ENCODE data around the gene LPP.

LPP gene

GRCh38 chr3:188253123-188253793, 99.3 kb downstream of the LPP start:
- DNase-seq (ENCODE audit: low read depth in 2 of 2), result no peak

DNA sequence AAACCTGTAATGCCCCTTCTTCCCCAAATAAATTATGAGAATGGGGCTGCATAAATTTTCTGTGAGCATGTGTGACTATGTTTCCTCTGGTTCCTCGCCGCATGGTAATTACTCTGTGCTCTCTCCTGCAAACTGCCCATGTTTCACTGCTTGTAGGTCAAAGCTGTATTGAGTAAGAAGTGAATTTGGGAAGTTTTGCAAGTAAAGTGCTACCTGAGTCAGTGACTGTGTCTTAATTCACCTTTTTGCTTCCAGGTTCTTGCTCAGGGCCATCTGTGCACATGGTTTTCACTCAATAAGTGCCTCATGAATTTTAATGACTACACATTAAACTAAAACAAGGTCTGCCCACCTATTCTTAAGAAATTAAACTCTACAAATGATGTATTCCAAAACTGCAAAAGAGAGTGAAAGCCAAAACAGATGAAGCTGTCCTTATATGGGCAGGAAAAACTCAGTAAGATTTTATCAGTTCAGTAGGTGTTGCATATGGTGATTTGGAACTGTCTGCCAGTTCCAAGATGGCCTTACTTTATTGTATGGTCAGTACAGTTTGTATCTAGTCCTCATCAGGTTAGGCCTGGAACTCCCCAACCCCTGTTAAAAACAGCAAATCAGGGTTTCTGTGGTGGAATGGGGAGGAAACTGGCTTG, 100.0 kb downstream of the LPP start:
- DNase-seq (ENCODE audit: low read depth in 2 of 2), result no peak

GRCh38 chr3:188254520-188255070, 100.6 kb downstream of the LPP start:
- no peak for DNase-seq (ENCODE audit: low read depth in 2 of 2)

DNA sequence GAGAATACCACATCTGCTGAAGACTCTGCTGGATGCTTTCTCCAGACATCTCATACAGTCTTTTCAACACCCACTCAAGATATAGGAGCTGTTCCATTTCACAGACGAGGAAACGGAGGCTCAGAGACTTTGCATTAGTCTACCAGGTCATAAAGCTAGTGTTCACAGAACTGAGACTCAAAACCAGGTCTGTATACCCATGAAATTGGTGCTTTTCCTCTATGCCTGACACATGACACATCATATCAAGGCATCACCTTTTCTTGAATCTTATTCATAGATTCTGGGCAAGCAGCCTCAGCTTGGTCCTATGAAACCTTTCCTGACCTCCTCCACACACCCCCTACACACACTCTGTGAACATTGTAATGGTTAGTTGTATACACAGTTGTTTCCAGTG, 101.2 kb downstream of the LPP start:
- DNase-seq (ENCODE audit: low read depth in 2 of 2), result no peak

DNA sequence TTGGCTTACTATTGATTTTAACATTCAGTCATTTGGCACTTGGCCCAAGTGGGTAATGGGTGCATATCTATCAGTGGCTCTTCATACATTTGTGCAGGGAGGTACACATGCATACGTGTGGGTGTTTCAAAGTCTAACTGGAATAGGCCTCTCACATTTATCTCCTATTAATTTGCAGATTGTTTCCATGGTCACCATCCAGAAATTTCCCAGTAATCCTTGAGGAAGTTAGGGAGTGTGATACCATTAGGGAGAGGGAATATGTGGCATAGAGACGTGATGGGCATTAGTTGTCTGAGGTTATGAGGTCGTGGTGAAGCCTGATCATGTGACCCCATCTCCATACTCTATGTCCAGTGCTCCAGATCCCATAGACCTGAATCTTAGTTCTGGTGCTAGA, 102.8 kb downstream of the LPP start:
- no peak for DNase-seq (ENCODE audit: low read depth in 2 of 2)

- no peak for DNase-seq (ENCODE audit: low read depth in 2 of 2)
Measured at GRCh38 chr3:188257384-188258026, 103.5 kb downstream of the LPP start.

GRCh38 chr3:188259191-188259590, 105.2 kb downstream of the LPP start:
- no peak for DNase-seq (ENCODE audit: low read depth in 2 of 2)

GRCh38 chr3:188259596-188259995, 105.6 kb downstream of the LPP start:
- no peak for DNase-seq (ENCODE audit: low read depth in 2 of 2)

DNA sequence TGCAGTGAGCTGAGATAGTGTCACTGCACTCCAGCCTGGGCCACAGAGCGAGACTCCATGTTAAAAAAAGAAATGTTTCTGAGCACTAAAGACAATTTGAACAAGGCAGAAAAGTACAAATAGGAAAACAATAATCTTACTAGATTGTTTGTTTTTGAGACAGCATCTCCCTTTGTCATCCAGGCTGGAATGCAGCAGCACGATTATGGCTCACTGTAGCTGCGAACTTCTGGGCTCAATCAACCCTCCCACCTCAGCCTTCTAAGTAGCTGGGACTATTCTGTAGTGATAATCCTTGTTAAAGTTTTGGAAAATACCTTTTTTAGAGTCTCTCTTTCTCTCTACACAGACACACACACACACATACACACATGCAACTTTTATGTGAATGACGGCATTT, 107.1 kb downstream of the LPP start:
- no peak for DNase-seq (ENCODE audit: low read depth in 2 of 2)

DNA sequence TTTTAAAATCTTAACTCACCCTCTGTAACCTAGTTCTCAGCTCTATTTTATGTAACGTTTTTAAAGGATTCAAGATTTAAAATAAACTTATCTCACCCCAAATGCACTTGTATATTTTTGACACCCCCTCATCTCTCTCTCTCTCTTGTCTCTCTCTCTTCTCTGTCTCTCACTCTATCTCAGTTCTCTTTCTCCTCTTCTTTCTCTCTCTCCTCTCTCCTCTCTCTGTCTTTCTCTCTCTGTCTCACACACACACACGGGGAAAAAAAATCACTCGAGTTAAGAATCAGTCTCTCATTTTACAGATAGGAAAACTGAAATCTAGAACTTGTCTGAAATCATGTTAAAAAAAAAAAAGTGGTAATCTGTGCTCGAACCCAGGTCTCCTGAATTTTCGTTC, 108.5 kb downstream of the LPP start:
- DNase-seq (ENCODE audit: low read depth in 2 of 2), result no peak

GRCh38 chr3:188262913-188263683, 109.1 kb downstream of the LPP start:
- DNase-seq (ENCODE audit: low read depth in 2 of 2), result no peak

DNA sequence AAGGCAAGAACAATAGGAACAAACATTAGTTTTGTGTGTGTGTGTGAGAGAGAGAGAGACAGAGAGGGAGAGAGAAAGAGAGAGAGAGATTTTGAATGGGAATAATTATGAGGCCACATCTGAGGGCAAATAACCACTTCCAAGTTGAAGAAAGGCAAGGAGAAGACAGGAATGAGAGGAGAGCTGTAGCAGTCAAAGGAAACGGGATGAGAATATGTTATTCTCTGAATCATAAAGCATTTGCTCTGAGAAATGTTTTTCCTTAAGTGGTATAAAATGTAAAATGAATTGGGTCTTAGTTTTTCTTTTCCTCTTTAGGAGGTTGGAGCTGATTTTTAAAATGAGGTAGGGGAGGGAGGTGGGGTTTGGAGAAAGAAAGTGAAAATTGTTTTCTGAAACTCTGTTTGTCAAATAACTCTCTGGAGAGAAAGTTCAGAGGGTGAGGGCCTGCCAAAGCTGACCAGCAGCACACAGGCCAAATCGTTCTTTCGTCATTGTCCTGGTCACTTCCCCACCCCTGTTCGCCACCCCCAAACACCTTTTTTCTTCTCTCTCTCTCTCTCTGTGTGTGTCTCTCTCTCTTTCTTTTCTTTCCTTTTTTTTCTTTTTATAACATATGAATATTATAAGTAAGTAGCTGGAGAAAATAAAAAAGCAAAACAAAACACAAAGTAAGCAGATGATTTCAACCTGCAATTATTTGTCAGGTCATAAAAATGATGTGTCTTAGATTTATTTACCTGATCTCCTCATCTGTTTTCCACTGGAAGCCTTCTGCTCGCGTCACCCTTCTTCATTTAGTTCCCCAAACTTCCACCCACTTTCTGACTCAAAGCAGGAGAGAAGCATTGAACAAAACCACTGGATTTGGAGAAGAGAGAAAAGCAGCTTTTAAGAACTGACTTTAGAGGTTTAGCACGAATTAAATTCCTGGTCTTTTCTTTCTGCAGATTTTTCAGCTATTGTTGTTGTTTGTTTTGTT, 110.6 kb downstream of the LPP start:
- DNase-seq (ENCODE audit: low read depth in 2 of 2), result no peak

GRCh38 chr3:188266562-188267274, 112.8 kb downstream of the LPP start:
- DNase-seq (ENCODE audit: low read depth in 2 of 2), result no peak

DNA sequence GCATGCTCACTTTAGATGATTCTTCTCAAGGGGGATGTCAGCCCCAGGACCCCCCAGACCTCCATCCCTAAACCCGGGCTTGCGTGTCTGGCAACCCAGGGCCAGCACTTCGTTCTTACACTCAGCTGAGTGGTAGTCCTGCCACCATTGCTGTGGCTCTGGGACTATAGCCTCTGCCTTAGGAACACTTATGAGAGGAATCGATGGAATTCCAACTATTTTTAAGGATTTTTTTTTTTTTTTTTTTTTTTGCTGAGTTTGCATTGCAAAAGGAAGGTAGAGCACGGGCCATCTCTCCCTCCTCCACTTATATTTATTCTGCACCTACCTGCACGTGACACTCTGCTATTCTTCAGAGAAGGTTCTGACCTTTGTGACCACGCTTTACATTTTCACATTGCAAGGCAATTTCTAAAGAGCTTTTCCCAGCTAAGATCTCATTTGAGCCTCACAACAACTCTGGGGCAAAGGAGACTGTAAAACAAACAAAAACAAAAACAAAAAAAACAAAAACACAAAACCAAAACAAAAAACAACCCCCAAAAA, 113.9 kb downstream of the LPP start:
- DNase-seq (ENCODE audit: low read depth in 2 of 2), result no peak

GRCh38 chr3:188268336-188268735, 114.4 kb downstream of the LPP start:
- no peak for DNase-seq (ENCODE audit: low read depth in 2 of 2)

GRCh38 chr3:188269040-188269439, 115.1 kb downstream of the LPP start:
- no peak for DNase-seq (ENCODE audit: low read depth in 2 of 2)

GRCh38 chr3:188270423-188270972, 116.5 kb downstream of the LPP start:
- DNase-seq (ENCODE audit: low read depth in 2 of 2), result no peak

GRCh38 chr3:188271226-188271914, 117.4 kb downstream of the LPP start:
- no peak for DNase-seq (ENCODE audit: low read depth in 2 of 2)

Measured in stimulated activated CD4-positive, alpha-beta T cell treated with anti-CD3 and anti-CD28 coated beads, Interleukin-4, amount 100 ng/mL, for 48 hours (primary cell).